ENCODE data around the gene STYXL2.

DNA sequence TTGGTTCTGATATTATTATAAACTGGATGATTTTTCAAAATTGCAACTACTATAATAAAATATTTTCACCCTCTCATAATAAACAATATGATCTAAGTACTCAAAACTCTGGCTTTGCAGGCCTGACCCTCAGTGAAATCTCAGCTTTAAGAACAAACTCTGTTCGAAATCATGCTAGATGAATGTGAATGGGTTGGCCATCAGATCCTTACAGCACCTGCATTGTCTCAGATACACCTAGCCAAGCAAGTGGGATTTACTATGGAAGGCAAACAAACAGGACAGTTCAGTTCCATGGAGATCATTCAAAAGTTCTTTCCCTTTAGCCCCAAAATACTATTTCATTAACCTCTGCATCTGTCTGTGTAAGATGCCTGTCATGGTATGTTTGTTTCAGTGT lies 44.8 kb downstream of the STYXL2 start:
- TF ChIP-seq ZNF138 (tag by site-specific recombination; IDR thresholded peaks at IDR 0.05; ENCODE audit: borderline replicate concordance) (no peak), ZBTB7A (tag by site-specific recombination; IDR thresholded peaks at IDR 0.05; ENCODE audit: low read depth) (no peak), ZNF433 (tag by site-specific recombination; IDR thresholded peaks at IDR 0.05; ENCODE audit: low read depth) (no peak), SALL2 (tag by site-specific recombination; IDR thresholded peaks at IDR 0.05; ENCODE audit: borderline replicate concordance) (no peak), ZNF626 (tag by site-specific recombination; IDR thresholded peaks at IDR 0.05) (no peak), OVOL3 (tag by site-specific recombination; IDR thresholded peaks at IDR 0.05) (no peak), SP2 (tag by site-specific recombination; IDR thresholded peaks at IDR 0.05) (no peak), ZNF302 (tag by site-specific recombination; IDR thresholded peaks at IDR 0.05; ENCODE audit: low read depth) (no peak), ZNF747 (tag by site-specific recombination; IDR thresholded peaks at IDR 0.05) (no peak)
- TF ChIP-seq, protein P1, sequence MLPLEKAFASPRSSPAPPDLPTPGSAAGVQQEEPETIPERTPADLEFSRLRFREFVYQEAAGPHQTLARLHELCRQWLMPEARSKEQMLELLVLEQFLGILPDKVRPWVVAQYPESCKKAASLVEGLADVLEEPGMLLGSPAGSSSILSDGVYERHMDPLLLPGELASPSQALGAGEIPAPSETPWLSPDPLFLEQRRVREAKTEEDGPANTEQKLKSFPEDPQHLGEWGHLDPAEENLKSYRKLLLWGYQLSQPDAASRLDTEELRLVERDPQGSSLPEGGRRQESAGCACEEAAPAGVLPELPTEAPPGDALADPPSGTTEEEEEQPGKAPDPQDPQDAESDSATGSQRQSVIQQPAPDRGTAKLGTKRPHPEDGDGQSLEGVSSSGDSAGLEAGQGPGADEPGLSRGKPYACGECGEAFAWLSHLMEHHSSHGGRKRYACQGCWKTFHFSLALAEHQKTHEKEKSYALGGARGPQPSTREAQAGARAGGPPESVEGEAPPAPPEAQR (tag by site-specific recombination; IDR thresholded peaks at IDR 0.05) = no peak
